Thyroid gland (tissue), 4 donors: ENCODE results near the gene NAALADL2. TPM values are rescaled to one million over a fixed set of nuclear protein-coding genes. Genes with fewer than 3 reads are reported as not detected.

Experiments used
- DNase-seq, 2 donors: peaks; one replicate each; pipeline ENCODE4 v3.0.0-alpha.2; 2019
- H3K27ac ChIP-seq, 3 donors: fragments of 200-600 bp; sonication (generic); 1 replicate in 2 of 3; 2 replicates in 1 of 3; pipeline ENCODE4 v1.5.1; 2016 to 2019; ENCODE audit warnings: mild to moderate bottlenecking in 1 of 3, moderate library complexity in 1 of 3
- H3K27me3 ChIP-seq: fragments of 200-600 bp; sonication (generic); one replicate; pipeline ENCODE4 v1.5.1; 2019
- H3K36me3 ChIP-seq, 2 donors: fragments of 200-600 bp; sonication (generic); one replicate each; pipeline ENCODE4 v1.5.1; 2016 to 2019
- H3K4me1 ChIP-seq, 2 donors: fragments of 200-600 bp; sonication (generic); one replicate each; pipeline ENCODE4 v1.5.1; 2017 to 2019
- H3K4me3 ChIP-seq, 3 donors: fragments of 200-600 bp; sonication (generic); replicated peaks in 1 of 3; 1 replicate in 2 of 3; 2 replicates in 1 of 3; pipeline ENCODE4 v1.5.1; 2016; ENCODE audit warnings: mild to moderate bottlenecking in 1 of 3
- H3K9me3 ChIP-seq: fragments of 200-600 bp; sonication (generic); one replicate; pipeline ENCODE4 v1.5.1; 2017
- POLR2A ChIP-seq, 2 donors: fragments of 450-650 bp; IDR thresholded peaks; one replicate each; pipeline ENCODE4 v1.6.1; 2017; ENCODE audit warnings: antibody characterized with exemption in 2 of 2, mild to moderate bottlenecking in 2 of 2, moderate library complexity in 1 of 2
- WGBS, 2 donors: methylation state at CpG; one replicate each; pipeline ENCODE4 v1.1.5; 2017; 5-methylcytosine and 5-hydroxymethylcytosine counted together
- intact Hi-C: fragments of 100-400 bp; cut with DNase I; formaldehyde crosslinking; loops from one replicate; pipeline ENCODE4 v1.15.1; 2023
- total RNA-seq, 4 donors: library from RNA; depleted of rRNA; stranded (reverse); fragments of >200 nt; gene quantifications; one replicate each; pipeline ENCODE4 v1.2.3, GENCODE V29; 2016
- TF ChIP-seq, protein P1 (sequence below), 6 experiments: fragments of 200-600 bp in 3 of 6; fragments of 450-650 bp in 3 of 6; sonication (generic) in 3 of 6; IDR thresholded peaks; one replicate each; pipeline ENCODE4 v1.5.1; 2016 to 2019; ENCODE audit warnings: antibody characterized with exemption in 6 of 6, mild to moderate bottlenecking in 2 of 6, inconsistent platforms in 1 of 6, moderate library complexity in 1 of 6

Gene NAALADL2
- total RNA-seq, 4 donors from 2014 or later, result 7.6 to 14.7 (median 9.0) TPM

DNA sequence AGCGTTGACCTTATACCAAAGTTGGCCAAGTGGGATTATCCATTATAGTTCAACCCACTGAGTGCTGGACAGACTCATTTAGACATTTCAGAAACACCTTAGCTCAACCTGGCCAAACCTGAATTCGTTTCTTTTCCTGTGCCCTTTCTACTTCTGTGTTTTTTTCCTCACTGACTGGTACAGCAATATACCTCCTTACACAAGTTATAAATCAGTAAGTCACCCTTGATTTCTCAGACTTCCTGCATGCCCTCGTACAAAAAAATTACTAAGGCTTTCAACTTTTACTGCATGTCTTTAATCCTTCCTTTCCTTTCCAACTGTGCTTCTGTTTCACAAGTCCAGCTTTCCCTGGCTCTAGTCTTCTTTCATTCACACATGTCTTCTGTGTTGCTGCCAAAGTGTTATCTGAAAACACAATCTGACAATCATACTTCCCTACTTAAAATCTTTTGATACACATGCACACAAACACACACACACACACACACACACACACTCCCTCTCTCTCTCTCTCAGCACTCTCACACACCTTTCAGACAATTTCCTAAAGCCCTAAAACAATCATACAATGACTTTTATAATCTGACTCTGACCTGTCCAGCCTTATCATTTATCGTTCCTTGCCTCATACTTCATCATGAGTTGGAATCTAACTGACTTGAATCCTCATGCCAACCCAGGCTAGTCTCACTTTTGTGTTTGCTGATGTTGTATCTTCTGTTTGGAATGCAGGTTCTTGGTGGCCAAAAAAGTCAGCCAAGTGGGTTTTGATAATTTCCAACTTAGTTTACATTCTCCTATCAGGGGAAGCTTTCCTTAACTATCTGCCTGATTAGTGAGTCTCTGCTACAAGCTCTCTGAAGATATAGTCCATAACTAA lies 436.4 kb downstream of the NAALADL2 start:
- Histone ChIP-seq H3K27ac (no peak overlapping the region), H3K36me3 (no peaks in the 10 kb centered on the region), H3K4me1 (no peaks in the 10 kb centered on the region), H3K4me3 (no peak overlapping the region), H3K9me3 (no peaks in the 10 kb centered on the region), H3K27me3 (no peaks in the 10 kb centered on the region)
- no peak for DNase-seq
- intact Hi-C loops, result no loop called here
- TF ChIP-seq, protein P1, sequence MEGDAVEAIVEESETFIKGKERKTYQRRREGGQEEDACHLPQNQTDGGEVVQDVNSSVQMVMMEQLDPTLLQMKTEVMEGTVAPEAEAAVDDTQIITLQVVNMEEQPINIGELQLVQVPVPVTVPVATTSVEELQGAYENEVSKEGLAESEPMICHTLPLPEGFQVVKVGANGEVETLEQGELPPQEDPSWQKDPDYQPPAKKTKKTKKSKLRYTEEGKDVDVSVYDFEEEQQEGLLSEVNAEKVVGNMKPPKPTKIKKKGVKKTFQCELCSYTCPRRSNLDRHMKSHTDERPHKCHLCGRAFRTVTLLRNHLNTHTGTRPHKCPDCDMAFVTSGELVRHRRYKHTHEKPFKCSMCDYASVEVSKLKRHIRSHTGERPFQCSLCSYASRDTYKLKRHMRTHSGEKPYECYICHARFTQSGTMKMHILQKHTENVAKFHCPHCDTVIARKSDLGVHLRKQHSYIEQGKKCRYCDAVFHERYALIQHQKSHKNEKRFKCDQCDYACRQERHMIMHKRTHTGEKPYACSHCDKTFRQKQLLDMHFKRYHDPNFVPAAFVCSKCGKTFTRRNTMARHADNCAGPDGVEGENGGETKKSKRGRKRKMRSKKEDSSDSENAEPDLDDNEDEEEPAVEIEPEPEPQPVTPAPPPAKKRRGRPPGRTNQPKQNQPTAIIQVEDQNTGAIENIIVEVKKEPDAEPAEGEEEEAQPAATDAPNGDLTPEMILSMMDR (IDR thresholded peaks at IDR 0.05), result no peak
- TF ChIP-seq POLR2A (IDR thresholded peaks at IDR 0.05), result no peak
- 72 to 75% methylated on average over 4 of the region's 4 CpGs for WGBS, 2 donors

DNA sequence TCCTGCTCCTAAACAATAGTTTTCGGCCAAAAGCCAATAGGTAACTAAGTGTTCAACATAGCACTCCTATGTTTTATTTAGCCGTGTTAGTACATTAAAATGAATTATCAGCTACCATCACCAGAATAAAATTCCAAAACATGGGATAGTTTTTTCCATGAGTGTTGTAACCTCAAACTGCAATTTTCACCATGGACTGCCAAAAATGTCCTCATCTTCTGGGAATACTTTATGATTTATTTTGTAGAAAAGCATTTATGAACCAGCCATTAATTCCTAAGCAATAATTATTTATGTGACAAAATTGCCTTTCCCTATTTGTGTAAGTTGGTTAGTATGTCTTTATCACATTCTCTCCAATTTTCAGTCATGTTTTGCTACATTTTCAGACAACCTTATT lies 438.1 kb downstream of the NAALADL2 start:
- no peak for TF ChIP-seq POLR2A (IDR thresholded peaks at IDR 0.05)
- TF ChIP-seq, protein P1 (IDR thresholded peaks at IDR 0.05), result no peak
- intact Hi-C loops, result no loop called here
- H3K27ac ChIP-seq, result no peak overlapping the region
- H3K36me3 ChIP-seq, result no peaks in the 10 kb centered on the region
- no peaks in the 10 kb centered on the region for H3K9me3 ChIP-seq
- no peak overlapping the region for H3K4me3 ChIP-seq
- no peaks in the 10 kb centered on the region for H3K4me1 ChIP-seq
- no peak for DNase-seq
- 77 to 97% methylated on average over 2 of the region's 2 CpGs for WGBS, 2 donors
- no peaks in the 10 kb centered on the region for H3K27me3 ChIP-seq

DNA sequence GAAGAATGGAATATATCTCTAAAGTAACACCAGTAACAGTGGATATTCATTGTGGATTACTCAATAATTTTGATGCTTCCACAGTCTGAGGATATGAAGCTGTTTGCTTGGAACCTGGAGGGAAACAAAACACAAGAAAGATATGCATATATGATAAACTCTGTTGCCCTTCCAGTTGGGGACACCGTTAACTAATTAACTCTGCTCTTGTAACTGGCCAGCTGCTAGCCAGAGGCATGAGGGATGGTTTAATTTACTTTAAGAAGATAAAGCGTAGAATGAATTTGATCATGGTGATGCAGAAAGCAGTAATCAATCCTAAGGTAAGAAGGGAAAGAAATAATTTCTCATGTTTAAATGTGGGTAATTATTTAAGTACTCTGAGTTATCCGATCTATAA lies 442.6 kb downstream of the NAALADL2 start:
- TF ChIP-seq POLR2A (IDR thresholded peaks at IDR 0.05), result no peak
- TF ChIP-seq, protein P1 (IDR thresholded peaks at IDR 0.05), result no peak
- DNase-seq, result no peak
- intact Hi-C loops, result no loop called here

DNA sequence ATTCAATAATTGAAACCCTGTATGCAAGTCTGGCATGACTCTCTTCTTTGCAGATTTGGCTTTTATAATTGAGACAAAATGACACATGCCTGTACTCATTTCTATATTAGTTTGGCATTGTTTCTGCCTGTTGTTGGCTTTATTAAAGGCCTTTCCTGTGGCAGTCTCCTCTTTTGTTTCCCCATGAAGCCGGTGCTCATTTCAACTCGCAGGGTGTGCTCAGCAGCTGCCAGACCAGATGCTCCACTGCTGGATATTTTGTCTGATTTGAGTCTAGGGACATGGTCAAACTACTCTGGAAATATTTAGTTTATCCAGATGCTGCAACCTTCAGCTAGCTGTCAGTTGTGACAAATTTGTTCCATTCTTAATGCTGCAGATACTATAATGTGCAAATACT lies 445.3 kb downstream of the NAALADL2 start:
- no peak overlapping the region for H3K27ac ChIP-seq
- H3K4me1 ChIP-seq, result no peaks in the 10 kb centered on the region
- TF ChIP-seq, protein P1 (IDR thresholded peaks at IDR 0.05), result no peak
- no peak for TF ChIP-seq POLR2A (IDR thresholded peaks at IDR 0.05)
- DNase-seq, result no peak
- no peak overlapping the region for H3K4me3 ChIP-seq
- intact Hi-C loops, result no loop called here
- H3K36me3 ChIP-seq, result no peaks in the 10 kb centered on the region
- WGBS, 2 donors, result 72 to 77% methylated on average over 2 of the region's 2 CpGs
- H3K9me3 ChIP-seq, result no peaks in the 10 kb centered on the region
- H3K27me3 ChIP-seq, result no peaks in the 10 kb centered on the region

More for the DNA sequence above, 442.6 kb downstream of the NAALADL2 start:
- Histone ChIP-seq H3K4me3 (no peak overlapping the region), H3K27ac (no peak overlapping the region), H3K27me3 (no peaks in the 10 kb centered on the region), H3K4me1 (no peaks in the 10 kb centered on the region), H3K36me3 (no peaks in the 10 kb centered on the region), H3K9me3 (no peaks in the 10 kb centered on the region)
- 93% methylated on average over 3 of the region's 3 CpGs for WGBS, 2 donors

DNA sequence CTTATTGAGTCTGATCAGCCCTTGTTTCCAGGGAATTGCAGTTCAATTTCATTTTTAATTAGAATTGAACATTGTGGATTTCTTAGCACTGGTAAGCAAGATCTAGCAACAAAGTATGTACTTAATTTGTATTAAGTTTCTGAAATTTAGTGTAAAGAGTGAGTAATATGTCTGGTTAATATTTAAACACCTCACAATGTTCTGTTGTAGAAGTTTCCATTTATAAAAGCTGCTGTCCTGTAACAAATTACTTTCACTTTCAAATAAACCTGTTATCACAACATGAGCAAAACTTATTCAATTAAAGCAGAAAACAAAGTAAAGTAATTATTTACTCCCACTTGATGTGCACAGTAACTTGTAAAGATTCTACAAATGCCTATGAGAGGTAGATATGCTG lies 448.5 kb downstream of the NAALADL2 start:
- Histone ChIP-seq H3K27me3 (no peaks in the 10 kb centered on the region), H3K4me3 (no peak overlapping the region), H3K9me3 (no peaks in the 10 kb centered on the region), H3K4me1 (no peaks in the 10 kb centered on the region), H3K27ac (no peak overlapping the region), H3K36me3 (no peaks in the 10 kb centered on the region)
- no peak for DNase-seq
- intact Hi-C loops, result no loop called here
- no peak for TF ChIP-seq POLR2A (IDR thresholded peaks at IDR 0.05)
- TF ChIP-seq, protein P1 (IDR thresholded peaks at IDR 0.05), result no peak
